SU-DHL-6 (cell line): ENCODE measurements around the gene MAIP1.

ENCODE experiments used
- CTCF ChIP-seq: fragments of 200-600 bp; sonication (generic); IDR thresholded peaks from one replicate; pipeline ENCODE4 v1.5.1; 2017; ENCODE audit warnings: antibody characterized with exemption, mild to moderate bottlenecking, low read length, moderate library complexity; ENCODE audit not compliant: insufficient read depth, poor library complexity, severe bottlenecking
- EZH2phosphoT487 ChIP-seq: fragments of 200-600 bp; sonication (generic), shearing (Covaris generic); conservative IDR thresholded peaks from 2 replicates; pipeline ENCODE4 v1.6.1; 2018; ENCODE audit warnings: mild to moderate bottlenecking, antibody characterized with exemption, low read length, moderate library complexity, mixed read lengths

- TF ChIP-seq CTCF (no peak), EZH2phosphoT487 (no peak)
Observed at GRCh38 chr2:199923924-199924323, 31.5 kb upstream of the MAIP1 start.
